ENCODE results near the gene ARHGAP31.

- TF ChIP-seq POLR2AphosphoS5 (IDR thresholded peaks at IDR 0.05) (no peak), CTCF (IDR thresholded peaks at IDR 0.05 in 8 of 11, conservative IDR thresholded peaks at IDR 0.05 in 3 of 11) (no peak)
These were observed 70.2 kb downstream of the ARHGAP31 start for GRCh38 chr3:119364401-119364800.
